GM18517 (cell line): Measurements from ENCODE around the gene TMEM44.
"Not testable (repeated sequence)": the region's sequence is repeated elsewhere in the genome, so short reads cannot be mapped to it uniquely, and the experiment has no call there.

Experiments used
- ATAC-seq: cut with Tn5 transposase; IDR thresholded peaks from one replicate; pipeline ENCODE4 v1.9.1; 2021; ENCODE audit warnings: mild to moderate bottlenecking, moderate library complexity; ENCODE audit not compliant: unreplicated experiment

Gene TMEM44

DNA sequence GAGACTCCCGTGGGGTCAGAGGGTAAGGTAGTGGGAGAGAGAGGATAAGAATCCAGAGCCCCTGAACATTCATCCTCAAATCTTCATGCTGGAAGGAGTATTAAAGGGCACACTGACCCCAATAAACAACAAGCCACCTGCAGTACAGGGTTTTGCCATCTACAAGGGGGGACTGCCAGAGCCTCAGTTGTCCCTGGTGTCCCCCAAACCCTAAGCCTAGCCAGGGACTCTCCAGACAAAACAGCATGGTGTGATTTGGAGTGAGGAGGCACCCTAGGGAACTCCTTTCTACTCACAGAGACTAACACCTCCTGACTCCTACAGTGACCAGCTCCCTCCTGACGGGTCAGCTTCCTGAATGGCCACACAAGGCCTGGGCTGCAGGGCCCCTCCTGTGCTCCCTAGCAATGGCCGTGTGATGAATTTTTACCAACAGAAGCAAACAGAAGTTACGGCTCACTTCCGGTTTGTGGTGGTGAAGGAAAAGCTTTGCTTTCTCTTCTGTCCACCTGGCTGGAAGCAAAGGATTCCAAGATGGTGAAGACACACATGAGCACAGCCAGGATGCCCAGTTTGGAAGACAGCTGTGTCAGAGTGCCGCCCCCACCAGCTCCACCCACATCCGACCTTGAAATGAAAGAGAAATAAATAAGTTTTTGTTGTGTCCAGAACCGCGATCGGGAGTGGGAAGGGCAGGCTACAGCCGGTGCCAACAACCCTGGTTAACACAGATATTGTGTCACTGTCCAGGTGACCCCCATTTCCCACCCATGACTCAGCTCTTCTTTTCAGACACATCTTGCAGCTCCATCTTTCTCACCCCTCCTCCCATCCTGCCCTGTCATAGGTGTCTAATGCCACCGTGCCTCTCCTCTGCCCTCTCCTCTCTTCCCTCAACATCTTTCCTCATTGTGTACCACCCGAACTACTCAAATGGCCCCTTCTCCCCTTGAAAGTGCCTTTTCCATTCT lies 76.8 kb downstream of the TMEM44 start:
- no peak for ATAC-seq

DNA sequence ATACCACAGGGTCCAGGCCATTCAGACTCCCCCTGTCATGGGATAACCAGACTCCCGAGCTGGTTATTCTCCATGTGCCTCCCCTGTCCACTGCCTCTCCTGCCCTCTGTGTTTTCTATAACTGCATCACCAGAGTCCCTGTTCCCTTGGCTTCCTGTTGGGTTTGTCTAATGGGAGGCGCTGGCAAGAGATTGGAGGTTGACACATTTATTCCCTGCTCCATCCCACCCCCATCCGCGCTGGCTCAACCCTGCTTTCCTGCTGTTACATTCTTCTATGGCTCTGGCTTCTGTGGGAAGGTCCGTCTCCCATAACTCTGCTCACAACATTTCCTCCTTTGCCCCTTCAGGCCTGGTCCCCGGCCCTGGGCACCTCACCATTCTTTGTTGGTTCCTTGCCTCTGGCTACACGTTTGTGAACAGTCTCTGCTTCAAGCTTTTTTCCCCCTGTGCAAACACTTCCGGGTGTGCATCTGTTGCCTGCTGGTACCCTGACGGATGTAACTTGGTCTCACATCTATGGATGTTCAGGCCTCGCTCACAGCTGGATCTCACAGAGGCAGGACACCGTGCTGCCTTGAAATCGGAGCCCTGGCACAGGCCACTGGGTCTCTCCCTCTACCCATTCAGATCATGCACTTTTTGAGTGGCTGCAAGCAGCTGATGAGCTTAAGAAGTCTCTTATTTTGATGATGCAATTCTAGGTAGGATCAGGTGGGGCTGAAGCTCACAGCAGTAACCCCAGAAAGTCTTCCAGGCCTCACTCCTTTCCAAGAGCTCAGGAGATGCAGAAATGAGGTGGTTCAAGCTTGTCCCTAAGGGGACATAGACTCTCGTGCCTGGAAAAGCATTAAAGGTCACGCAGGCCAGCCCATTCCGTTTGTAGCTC lies 77.8 kb downstream of the TMEM44 start:
- ATAC-seq, result no peak

DNA sequence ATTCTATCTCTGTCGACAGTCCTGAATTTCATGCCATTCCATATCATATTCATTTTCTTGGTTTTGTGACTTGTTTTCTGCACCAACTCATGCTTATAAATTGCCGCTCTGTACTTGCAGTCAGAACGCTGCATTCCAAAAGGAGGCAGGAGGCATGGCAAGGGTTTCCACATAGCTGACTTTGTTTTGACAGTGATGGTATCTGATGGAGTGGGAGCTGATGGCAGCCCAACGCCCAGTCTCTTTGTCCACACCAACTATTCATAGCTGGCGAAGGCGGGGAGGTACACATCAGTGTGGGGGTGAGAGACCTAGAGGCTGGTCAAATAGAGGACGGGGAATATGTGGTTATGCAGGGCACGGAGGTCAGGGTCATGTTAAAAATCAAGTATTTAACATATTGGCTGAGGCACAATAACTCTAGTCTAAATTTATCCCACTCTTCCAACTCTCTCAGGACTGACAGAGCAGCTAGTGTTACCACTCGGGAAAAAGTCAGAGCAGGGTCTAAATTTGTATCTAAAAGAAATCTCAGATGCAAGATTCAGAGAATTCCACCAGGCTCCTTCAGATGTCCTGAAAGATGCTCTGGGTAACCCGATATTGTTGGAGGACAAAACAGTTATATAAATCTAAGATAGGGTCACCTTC lies 78.6 kb downstream of the TMEM44 start:
- no peak for ATAC-seq

DNA sequence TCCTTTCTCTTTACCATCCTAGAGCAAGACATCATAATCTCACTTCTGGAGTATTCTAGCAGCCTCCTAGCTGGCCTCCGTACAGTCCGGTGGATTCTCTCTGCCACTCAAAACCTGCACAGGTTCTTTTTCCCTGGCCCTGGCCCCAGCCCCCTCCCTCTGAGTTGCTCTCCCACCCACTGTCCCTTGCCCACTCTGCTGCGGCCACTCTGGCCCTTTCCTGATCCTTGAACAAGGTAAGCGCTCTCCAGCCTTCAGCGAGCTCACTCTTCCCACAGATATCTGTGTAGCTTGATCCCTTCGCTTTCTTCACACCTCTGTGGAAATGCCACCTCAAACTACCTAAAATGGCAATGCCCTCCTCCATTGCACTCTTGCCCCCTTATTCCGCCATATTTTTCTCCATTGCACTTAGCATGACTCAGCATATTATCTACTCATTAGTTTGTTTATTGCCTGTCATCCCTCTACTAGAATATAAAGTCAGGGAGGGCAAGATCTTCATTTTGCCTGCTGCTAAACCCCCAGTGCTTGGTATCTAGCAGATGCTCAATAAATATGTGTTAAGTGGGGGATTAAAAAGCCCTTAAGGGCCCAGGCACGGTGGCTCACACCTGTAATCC lies 80.8 kb downstream of the TMEM44 start:
- no peak for ATAC-seq

DNA sequence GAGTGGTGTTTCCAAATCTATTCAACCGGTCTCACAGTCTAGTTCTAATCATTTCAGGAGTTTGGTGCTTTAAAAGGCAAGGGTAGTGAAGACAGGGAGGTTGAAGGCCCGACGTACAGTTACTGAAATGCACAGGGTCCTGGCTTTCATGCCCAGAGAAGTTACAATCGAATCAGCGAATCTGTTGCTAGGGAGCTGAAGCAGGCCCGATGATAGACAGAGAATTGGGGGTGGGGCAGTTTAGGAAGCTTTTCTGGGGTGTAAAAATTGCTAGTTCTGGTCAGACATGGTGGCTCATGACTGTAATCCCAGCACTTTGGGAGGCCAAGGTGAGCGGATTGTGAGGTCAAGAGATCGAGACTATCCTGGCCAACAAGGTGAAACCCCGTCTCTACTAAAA lies 83.4 kb downstream of the TMEM44 start:
- no peak for ATAC-seq

DNA sequence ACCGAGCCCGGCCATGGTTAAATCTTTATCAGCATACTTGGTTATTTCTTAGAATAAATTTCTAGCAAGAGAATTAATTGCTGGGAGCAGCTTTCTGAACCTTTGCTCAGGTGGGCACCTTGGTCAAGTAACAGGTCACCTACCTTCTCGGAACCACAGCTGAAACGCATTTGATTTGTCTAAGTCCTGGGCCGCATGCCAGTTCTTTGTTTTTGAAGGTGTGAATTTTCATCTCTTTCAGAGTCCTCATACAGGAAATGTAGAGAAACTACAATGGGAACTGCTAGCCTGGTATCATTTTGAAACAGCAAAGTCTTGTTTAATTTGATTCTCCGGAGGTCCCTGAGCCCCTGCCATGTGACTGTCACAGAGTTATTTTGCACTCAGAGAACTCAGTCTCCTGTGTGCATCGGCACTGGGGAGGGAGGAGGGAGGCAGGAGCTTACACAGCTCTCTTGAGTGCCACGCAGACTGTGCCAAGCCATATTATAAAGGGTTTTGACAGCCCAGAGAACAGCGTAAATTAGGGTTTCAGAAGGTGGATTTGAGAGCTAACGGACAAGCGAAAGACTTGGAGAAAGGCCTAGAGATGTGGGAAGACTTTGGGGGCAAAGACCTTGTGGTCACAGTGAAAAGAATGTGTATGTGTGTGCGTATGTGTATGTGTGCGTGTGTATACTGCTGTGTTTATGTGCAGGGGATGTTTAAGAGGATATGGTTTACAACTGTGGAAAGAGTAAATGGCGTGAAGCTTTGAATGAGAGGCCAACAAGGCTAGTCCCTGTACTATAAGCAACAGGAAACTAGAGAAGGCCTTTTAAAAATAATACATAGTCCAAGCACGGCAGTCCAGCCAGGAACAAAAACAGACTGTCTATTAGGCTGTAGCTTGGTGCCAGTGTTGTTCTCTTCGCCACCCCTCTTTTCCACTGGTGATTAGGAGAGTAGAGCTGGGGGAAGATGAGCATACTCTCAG lies 84.6 kb downstream of the TMEM44 start:
- no peak for ATAC-seq

DNA sequence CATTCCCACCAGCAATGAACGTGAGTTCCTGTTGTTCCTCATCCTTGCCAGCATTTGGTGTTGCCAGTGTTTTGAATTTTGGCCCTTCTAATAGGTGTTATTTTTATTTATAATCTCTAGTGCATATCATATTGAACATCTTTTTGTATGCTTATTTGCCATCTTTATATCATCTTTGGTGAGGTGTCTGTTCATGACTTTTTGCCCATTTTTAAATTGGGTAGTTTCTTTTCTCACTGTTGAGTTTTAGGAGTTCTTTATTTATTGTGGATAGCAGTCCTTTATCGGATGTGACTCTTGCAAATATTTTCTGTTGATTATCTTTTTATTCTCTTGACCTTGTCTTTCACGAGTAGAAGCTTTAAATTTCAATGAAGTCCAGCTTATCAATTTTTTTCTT lies 86.2 kb downstream of the TMEM44 start:
- ATAC-seq, result no peak

DNA sequence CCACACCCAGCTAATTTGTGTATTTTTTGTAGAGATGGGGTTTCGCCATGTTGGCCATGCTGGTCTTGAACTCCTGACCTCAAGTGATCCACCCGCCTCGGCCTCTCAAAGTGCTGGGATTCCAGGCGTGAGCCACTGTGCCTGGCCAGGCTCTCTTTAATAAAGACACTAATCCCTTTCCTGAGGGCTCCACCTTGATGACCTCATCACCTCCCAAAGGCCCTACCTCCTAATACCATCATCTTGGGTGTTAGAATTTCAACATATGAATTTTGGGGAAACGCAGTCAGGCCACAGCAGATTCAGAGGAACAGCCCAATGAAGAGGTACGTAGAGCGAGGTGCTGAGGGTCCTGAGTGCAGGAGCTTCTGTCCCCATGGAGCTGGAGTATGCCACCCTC lies 87.7 kb downstream of the TMEM44 start:
- not testable (repeated sequence) for ATAC-seq

DNA sequence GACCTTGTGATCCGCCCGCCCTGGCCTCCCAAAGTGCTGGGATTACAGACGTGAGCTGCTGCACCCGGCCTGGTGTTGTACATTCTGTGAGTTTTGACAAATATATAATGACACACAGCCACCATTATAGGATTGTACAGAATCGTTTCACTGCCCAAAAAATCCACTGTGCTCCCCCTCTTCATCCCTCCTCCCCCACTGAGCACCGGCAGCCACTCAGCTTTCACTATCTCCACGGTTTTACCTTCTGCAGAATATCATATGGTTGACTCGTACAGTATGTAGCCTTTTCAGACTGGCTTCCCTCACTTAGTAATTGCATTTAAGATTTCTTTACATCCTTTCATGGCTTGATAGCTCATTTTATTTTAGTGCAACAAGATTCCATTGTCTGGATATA lies 89.7 kb downstream of the TMEM44 start:
- no peak for ATAC-seq

DNA sequence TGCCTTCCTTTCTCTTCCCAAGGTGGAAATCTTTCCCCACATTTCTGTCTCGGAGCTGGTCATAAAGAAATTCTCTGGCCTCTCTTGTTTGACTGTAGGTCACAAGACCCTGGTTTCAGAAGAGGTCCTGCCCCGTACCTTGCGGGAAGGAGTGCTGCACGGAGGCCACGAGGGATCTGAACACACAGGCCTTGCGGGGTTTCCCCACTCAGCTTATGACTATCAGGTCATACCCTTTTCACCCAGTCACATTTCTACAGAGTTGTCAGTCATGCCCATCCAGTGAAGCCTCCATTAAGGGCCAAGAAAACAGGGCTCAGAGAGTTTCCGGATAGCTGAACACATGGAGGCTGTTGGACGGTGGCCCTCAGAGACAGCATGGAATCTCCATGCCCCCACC lies 91.7 kb downstream of the TMEM44 start:
- no peak for ATAC-seq

DNA sequence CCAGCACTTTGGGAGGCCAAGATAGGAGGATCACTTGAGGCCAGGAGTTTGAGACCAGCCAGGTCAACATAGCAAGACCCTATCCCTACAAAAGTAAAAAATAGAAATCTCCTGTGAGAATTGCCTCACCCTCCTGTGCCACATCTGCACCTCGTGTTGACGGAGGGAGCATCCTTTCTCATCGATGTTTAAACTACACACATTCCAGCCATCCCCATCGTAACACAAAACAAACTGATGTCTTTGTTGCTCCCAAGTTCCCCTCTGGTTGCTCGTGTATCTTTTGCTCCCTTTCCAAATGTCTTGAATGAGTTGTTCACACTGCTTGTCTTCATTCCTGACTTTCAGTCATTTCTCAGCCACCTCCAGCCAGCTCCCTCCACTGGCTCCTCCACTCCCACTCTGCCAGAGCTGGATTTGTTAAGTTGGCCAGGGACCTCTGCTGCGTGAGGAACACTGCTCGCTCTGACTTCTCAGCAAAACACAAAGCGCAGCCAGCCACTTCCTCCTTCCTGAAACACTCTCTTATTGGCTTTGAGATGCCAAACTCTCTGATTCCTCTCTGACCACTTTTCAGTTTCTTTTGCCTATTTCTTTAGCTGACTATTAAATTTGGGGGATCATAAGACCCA lies 92.8 kb downstream of the TMEM44 start:
- no peak for ATAC-seq

DNA sequence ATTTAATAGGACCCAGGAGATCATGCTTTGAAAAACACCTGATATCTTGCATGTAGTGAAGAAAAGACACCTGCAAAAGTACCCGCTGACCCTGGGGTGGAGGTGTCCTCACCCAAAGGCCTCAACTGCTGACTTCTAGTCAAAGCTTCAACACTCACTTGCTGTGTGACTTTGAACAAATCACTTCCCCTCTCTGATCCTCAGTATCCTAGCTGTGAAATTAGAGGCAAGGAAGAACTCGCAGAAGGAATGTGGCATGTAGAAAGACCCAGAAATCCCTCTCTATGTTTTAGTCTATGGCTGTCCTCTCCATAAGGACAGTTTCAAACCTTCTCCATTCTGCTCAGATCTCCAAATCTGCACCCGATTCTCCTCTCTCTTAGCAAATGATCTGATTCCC lies 93.7 kb downstream of the TMEM44 start:
- ATAC-seq, result no peak

DNA sequence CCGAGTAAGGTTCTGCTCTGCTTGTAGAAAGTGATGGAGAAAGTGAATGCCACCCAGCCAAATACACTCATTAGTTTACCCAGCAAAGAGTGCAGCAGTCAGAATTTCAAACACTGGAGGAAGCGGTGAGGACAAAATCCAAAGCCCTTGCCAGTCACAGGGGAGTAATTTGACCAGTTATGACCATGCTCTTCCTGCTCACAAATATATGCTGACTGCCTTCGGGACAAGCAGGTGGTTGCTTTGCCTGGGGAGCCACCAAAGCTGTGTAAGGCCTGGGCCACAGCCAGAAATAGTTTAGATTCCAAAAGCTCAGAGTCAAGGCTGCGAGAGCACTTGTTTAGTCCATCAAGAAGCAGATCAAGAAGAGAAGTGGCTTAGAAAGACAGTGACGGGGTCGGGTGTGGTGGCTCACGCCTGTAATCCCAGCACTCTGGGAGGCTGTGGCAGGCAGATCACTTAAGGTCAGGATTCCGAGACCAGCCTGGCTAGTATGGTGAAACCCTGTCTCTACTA lies 95.4 kb downstream of the TMEM44 start:
- ATAC-seq, result no peak
